Ishikawa (cell line): ENCODE measurements around the gene IL1RN.

Experiments
- CEBPB ChIP-seq: IDR thresholded peaks from 2 replicates; pipeline ENCODE4 v1.6.1; 2012
- CREB1 ChIP-seq: IDR thresholded peaks from 2 replicates; pipeline ENCODE4 v1.6.1; 2012; ENCODE audit warnings: low read depth
- EGR1 ChIP-seq: IDR thresholded peaks from 2 replicates; pipeline ENCODE4 v1.6.1; 2012
- EP300 ChIP-seq: IDR thresholded peaks from 2 replicates; pipeline ENCODE4 v1.6.1; 2012; ENCODE audit warnings: borderline replicate concordance
- FOXM1 ChIP-seq: IDR thresholded peaks from 2 replicates; pipeline ENCODE4 v1.6.1; 2012; ENCODE audit warnings: low read depth, borderline replicate concordance
- NFIC ChIP-seq: IDR thresholded peaks from 2 replicates; pipeline ENCODE4 v1.6.1; 2012
- RAD21 ChIP-seq: IDR thresholded peaks from 2 replicates; pipeline ENCODE4 v1.6.1; 2012; ENCODE audit warnings: low read depth
- TAF1 ChIP-seq: IDR thresholded peaks from 2 replicates; pipeline ENCODE4 v1.6.1; 2012; ENCODE audit warnings: low read depth, mild to moderate bottlenecking
- TCF12 ChIP-seq: IDR thresholded peaks from 2 replicates; pipeline ENCODE4 v1.6.1; 2012; ENCODE audit warnings: low read depth
- TEAD4 ChIP-seq: IDR thresholded peaks from 2 replicates; pipeline ENCODE4 v1.6.1; 2012
- YY1 ChIP-seq: IDR thresholded peaks from 2 replicates; pipeline ENCODE4 v1.6.1; 2012; ENCODE audit warnings: low read depth
- ZBTB7A ChIP-seq: IDR thresholded peaks from 2 replicates; pipeline ENCODE4 v1.6.1; 2012; ENCODE audit warnings: low read depth
- TF ChIP-seq, protein P1 (sequence below): IDR thresholded peaks from 2 replicates; pipeline ENCODE4 v1.6.1; 2012
- TF ChIP-seq, protein P2 (sequence below): IDR thresholded peaks from 2 replicates; pipeline ENCODE4 v1.6.1; 2012
- TF ChIP-seq, protein P3 (sequence below): IDR thresholded peaks from 2 replicates; pipeline ENCODE4 v1.6.1; 2012; ENCODE audit warnings: low read depth, mild to moderate bottlenecking

IL1RN gene

DNA sequence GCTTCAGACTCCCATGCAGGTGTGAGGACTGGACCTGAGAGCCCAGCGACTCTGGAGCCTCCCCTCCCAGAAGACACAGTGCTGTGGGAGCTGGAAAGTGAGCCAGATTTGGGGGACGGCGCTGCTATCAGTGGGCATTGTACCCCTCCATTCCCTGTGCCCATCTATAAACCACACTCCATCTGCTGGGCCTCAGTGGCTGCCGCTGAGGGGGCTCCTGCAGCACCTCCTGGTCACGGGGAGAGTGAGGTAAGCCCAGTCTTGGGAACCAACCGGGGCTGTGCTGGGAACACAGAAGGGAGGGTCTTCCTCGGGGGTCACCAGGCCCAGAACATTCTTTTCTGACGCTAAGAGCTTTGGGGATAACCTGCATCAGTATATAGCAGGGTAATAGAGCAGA, 55.9 kb downstream of the IL1RN start:
- TF ChIP-seq, protein P1, sequence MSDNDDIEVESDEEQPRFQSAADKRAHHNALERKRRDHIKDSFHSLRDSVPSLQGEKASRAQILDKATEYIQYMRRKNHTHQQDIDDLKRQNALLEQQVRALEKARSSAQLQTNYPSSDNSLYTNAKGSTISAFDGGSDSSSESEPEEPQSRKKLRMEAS = no peak
- TF ChIP-seq, protein P2, sequence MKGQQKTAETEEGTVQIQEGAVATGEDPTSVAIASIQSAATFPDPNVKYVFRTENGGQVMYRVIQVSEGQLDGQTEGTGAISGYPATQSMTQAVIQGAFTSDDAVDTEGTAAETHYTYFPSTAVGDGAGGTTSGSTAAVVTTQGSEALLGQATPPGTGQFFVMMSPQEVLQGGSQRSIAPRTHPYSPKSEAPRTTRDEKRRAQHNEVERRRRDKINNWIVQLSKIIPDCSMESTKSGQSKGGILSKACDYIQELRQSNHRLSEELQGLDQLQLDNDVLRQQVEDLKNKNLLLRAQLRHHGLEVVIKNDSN = no peak
- no peak for TF ChIP-seq ZBTB7A
- no peak for TF ChIP-seq RAD21
- no peak for TF ChIP-seq FOXM1
- no peak for TF ChIP-seq TAF1
- no peak for TF ChIP-seq TEAD4
- TF ChIP-seq EGR1 = no peak
- TF ChIP-seq, protein P3, sequence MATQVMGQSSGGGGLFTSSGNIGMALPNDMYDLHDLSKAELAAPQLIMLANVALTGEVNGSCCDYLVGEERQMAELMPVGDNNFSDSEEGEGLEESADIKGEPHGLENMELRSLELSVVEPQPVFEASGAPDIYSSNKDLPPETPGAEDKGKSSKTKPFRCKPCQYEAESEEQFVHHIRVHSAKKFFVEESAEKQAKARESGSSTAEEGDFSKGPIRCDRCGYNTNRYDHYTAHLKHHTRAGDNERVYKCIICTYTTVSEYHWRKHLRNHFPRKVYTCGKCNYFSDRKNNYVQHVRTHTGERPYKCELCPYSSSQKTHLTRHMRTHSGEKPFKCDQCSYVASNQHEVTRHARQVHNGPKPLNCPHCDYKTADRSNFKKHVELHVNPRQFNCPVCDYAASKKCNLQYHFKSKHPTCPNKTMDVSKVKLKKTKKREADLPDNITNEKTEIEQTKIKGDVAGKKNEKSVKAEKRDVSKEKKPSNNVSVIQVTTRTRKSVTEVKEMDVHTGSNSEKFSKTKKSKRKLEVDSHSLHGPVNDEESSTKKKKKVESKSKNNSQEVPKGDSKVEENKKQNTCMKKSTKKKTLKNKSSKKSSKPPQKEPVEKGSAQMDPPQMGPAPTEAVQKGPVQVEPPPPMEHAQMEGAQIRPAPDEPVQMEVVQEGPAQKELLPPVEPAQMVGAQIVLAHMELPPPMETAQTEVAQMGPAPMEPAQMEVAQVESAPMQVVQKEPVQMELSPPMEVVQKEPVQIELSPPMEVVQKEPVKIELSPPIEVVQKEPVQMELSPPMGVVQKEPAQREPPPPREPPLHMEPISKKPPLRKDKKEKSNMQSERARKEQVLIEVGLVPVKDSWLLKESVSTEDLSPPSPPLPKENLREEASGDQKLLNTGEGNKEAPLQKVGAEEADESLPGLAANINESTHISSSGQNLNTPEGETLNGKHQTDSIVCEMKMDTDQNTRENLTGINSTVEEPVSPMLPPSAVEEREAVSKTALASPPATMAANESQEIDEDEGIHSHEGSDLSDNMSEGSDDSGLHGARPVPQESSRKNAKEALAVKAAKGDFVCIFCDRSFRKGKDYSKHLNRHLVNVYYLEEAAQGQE = no peak
- no peak for TF ChIP-seq TCF12
- no peak for TF ChIP-seq YY1
- TF ChIP-seq NFIC = no peak
- TF ChIP-seq CEBPB = no peak
- TF ChIP-seq EP300 = no peak
- no peak for TF ChIP-seq CREB1
